ENCODE measurements around the gene RNF130. TPM values are rescaled to one million over a fixed set of nuclear protein-coding genes. Genes with fewer than 3 reads are reported as not detected.

Gene RNF130
- total and polyA plus RNA-seq, 2 of the 13 experiments (the other 11 are each of a cell fraction or from before 2014, with no cell fraction given): 28.2 to 28.3 TPM

DNA sequence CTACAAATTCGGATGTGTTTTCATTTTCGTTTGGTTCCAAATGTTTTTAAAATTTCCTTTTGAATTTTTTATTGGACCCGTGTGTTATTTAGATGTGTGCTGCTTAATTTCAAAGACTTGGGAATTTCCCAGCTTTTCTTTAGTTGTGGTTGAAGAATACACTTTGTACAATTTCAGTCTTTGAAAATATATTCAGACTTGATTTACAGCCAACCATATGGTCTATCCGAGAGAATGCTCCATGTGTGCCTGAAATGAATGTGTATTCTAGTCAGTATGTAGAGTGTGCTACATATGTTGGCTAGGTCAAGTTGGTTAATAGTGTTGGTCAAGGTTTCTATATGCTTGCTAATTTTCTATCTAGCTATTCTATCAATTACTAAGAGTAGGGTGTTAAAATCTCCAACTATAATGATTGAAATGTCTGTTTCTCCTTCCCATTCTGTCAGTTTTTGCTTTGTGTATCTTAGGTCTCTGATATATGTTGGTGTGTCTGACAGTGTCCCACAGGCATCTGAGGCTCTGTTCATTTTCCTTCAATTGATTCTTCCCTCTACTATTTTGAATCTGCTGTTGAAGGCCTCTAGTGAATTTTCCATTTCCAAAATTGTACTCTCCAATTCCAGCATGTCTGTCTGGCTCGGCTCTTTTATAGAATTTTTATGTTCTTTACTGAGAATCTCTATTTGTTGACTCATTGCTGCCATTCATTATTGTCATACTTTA lies 36.2 kb downstream of the RNF130 start:
- POLR2A ChIA-PET: no interaction called here
- H3K9ac ChIP-seq (ENCODE audit: insufficient read depth, low read depth, low read length): no peak overlapping the region
- in situ Hi-C loops (cut with HindIII; ENCODE audit: extremely low pct_ligation_motif_present, low pct_unique_long_range_greater_than_20kb): no loop called here
- TF ChIP-seq ZNF160 (CRISPR knock-in tag; IDR thresholded peaks at IDR 0.05): peak; percentile 100
- TF ChIP-seq BORCS8-MEF2B (CRISPR knock-in tag; IDR thresholded peaks at IDR 0.05): no peak
- FAIRE-seq (no peak), DNase-seq (ENCODE audit: low spot score) (no peak), ATAC-seq (no peak)
- 95% methylated on average over 5 of the region's 5 CpGs for WGBS (ENCODE audit: low lambda C conversion rate)
- no peaks in the 10 kb centered on the region for H3K27me3 ChIP-seq (ENCODE audit: control insufficient read depth in 1 of 2, insufficient read depth in 2 of 2, low read length in 2 of 2)
- BruUV-seq (replicated peaks): no TSS peak
- intact Hi-C loops (cut with micrococcal nuclease; ENCODE audit: unreplicated experiment): no loop called here
- peaks cover 2 to 28% of the 10 kb centered on the region in 2 experiments for H3K36me3 ChIP-seq (replicated peaks in 1 of 2; ENCODE audit: control insufficient read depth in 1 of 2, insufficient read depth in 2 of 2, low read length in 2 of 2)
- no peaks in the 10 kb centered on the region for H3K4me1 ChIP-seq (ENCODE audit: insufficient read depth, low read length)
- no peak overlapping the region for H3K27ac ChIP-seq (ENCODE audit: extremely low read length, insufficient read depth, low read length)
- no peak overlapping the region for H3K4me2 ChIP-seq (ENCODE audit: low read depth, low read length)
- H3K9me3 ChIP-seq (ENCODE audit: low read length): peaks cover 12% of the 10 kb centered on the region; the same call in 1 of the 2 replicates
- no peaks in the 10 kb centered on the region for H3K79me2 ChIP-seq (ENCODE audit: insufficient read depth, low read length)
- no peaks in the 10 kb centered on the region for H4K20me1 ChIP-seq (ENCODE audit: insufficient read depth, low read length)
- no peak overlapping the region for H2AFZ ChIP-seq (ENCODE audit: low read length)
- H3K4me3 ChIP-seq (replicated peaks in 1 of 3; ENCODE audit: insufficient read depth in 1 of 3, low read depth in 2 of 3, low read length in 3 of 3): no peak overlapping the region
- CTCF ChIA-PET (ENCODE audit: low intra/inter-chr PET ratio, low total read pairs): no interaction called here

DNA sequence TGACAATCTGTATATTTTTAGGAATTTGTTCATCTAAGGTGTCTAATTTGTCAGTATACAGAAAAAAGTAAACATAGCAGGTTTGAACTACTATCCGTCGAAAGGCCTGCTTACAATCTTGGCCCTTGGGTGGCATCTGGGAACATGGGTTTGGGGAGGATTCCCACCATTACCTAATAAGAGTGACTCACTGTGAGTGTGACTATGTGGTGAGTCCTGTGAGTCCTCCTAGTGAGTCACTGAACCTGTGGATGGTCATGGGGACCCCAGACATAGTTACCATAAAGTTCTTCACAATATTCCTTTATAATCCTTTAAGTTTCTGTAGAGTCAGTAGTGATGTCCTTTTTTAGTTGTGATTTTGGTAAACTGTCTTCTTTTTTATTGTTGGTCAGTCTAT lies 37.0 kb downstream of the RNF130 start:
- no peak overlapping the region for H2AFZ ChIP-seq (ENCODE audit: low read length)
- no peak overlapping the region for H3K4me3 ChIP-seq (replicated peaks in 1 of 3; ENCODE audit: insufficient read depth in 1 of 3, low read depth in 2 of 3, low read length in 3 of 3)
- intact Hi-C loops (cut with micrococcal nuclease; ENCODE audit: unreplicated experiment) (no loop called here), in situ Hi-C loops (cut with HindIII; ENCODE audit: extremely low pct_ligation_motif_present, low pct_unique_long_range_greater_than_20kb) (no loop called here)
- no peaks in the 10 kb centered on the region for H4K20me1 ChIP-seq (ENCODE audit: insufficient read depth, low read length)
- no peaks in the 10 kb centered on the region for H3K79me2 ChIP-seq (ENCODE audit: insufficient read depth, low read length)
- no peaks in the 10 kb centered on the region for H3K4me1 ChIP-seq (ENCODE audit: insufficient read depth, low read length)
- H3K4me2 ChIP-seq (ENCODE audit: low read depth, low read length): no peak overlapping the region
- ATAC-seq: no peak
- H3K27me3 ChIP-seq (ENCODE audit: control insufficient read depth in 1 of 2, insufficient read depth in 2 of 2, low read length in 2 of 2): no peaks in the 10 kb centered on the region
- WGBS (ENCODE audit: low lambda C conversion rate): 100% methylated on average over 2 of the region's 2 CpGs
- FAIRE-seq: no peak
- no peak overlapping the region for H3K27ac ChIP-seq (ENCODE audit: extremely low read length, insufficient read depth, low read length)
- H3K9ac ChIP-seq (ENCODE audit: insufficient read depth, low read depth, low read length): no peak overlapping the region
- DNase-seq (ENCODE audit: low spot score): no peak
- H3K36me3 ChIP-seq (replicated peaks in 1 of 2; ENCODE audit: control insufficient read depth in 1 of 2, insufficient read depth in 2 of 2, low read length in 2 of 2): peaks cover 2 to 25% of the 10 kb centered on the region in 2 experiments
- BruUV-seq (replicated peaks): no TSS peak
- ChIA-PET CTCF (ENCODE audit: low intra/inter-chr PET ratio, low total read pairs) (no interaction called here), POLR2A (no interaction called here)
- H3K9me3 ChIP-seq (ENCODE audit: low read length): peaks cover 12% of the 10 kb centered on the region; the same call in 1 of the 2 replicates
- TF ChIP-seq FOSL2 (CRISPR knock-in tag; IDR thresholded peaks at IDR 0.05): peak; percentile 25; the same call in 1 of the 2 replicates
- TF ChIP-seq, protein P1, sequence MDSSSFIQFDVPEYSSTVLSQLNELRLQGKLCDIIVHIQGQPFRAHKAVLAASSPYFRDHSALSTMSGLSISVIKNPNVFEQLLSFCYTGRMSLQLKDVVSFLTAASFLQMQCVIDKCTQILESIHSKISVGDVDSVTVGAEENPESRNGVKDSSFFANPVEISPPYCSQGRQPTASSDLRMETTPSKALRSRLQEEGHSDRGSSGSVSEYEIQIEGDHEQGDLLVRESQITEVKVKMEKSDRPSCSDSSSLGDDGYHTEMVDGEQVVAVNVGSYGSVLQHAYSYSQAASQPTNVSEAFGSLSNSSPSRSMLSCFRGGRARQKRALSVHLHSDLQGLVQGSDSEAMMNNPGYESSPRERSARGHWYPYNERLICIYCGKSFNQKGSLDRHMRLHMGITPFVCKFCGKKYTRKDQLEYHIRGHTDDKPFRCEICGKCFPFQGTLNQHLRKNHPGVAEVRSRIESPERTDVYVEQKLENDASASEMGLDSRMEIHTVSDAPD (CRISPR knock-in tag; IDR thresholded peaks at IDR 0.05): no peak
- TF ChIP-seq EHMT2 (IDR thresholded peaks at IDR 0.05; ENCODE audit: borderline replicate concordance, low read depth, low read length): no peak
- no peak for TF ChIP-seq SIN3B (IDR thresholded peaks at IDR 0.05; ENCODE audit: low read length)
- no peak for TF ChIP-seq FOXJ3 (CRISPR knock-in tag; IDR thresholded peaks at IDR 0.05; ENCODE audit: borderline replicate concordance)
